Measurements from ENCODE around the gene FAM186B. TPM values are rescaled to one million over a fixed set of nuclear protein-coding genes. Genes with fewer than 3 reads are reported as not detected.

The FAM186B gene
- total RNA-seq, 1 donor from 2014 or later: not detected

GRCh38 chr12:49609875-49610154, 4.4 kb upstream of the FAM186B start:
- no peak for DNase-seq

DNA sequence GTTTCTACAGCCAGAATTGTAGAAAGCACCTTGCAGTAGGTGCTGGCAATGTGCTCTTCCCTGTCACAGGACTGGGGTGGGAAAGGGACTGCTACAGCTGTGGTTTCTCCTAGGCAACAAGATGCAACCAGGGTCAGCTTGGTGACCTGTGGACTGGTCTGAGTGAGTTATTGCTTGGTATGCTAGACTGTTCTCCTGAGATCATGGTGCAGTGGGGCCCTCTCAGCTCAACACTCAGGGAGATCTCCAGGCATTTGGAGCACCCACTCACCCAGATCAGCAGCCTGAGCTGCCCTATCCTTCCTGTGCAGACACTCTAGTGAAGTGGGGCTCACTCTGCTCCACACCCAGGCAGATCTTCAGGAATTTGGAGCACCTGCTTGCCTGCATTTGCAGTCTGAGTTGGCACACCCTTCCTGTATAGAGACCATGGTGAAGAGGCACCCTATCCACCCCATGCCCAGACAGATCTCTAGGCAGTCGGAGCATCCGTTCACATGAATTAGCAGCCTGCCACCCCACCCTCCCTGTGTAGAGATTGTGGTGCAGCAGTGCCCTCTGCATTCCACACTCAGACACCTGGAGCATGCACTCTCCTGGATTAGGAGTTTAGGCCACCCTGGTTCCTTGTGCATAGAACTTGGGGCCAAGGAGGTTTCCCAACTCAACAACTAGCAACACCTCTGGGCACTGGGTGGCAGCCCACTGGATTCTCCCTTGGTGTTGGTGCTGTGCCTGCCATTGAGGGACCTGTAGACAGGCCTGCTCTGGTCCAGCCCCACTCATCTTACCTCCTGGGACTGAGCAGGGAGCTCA, 3.8 kb upstream of the FAM186B start:
- no peak for DNase-seq

- DNase-seq: no peak
Observed at GRCh38 chr12:49604856-49605255, 583 bp downstream of the FAM186B start.

- DNase-seq: no peak
Observed at GRCh38 chr12:49603721-49604120, 1.7 kb downstream of the FAM186B start.

- DNase-seq: no peak
Observed at GRCh38 chr12:49599961-49600360, 5.5 kb downstream of the FAM186B start.

- no peak for DNase-seq
Observed at GRCh38 chr12:49598527-49598926, 6.9 kb downstream of the FAM186B start.

DNA sequence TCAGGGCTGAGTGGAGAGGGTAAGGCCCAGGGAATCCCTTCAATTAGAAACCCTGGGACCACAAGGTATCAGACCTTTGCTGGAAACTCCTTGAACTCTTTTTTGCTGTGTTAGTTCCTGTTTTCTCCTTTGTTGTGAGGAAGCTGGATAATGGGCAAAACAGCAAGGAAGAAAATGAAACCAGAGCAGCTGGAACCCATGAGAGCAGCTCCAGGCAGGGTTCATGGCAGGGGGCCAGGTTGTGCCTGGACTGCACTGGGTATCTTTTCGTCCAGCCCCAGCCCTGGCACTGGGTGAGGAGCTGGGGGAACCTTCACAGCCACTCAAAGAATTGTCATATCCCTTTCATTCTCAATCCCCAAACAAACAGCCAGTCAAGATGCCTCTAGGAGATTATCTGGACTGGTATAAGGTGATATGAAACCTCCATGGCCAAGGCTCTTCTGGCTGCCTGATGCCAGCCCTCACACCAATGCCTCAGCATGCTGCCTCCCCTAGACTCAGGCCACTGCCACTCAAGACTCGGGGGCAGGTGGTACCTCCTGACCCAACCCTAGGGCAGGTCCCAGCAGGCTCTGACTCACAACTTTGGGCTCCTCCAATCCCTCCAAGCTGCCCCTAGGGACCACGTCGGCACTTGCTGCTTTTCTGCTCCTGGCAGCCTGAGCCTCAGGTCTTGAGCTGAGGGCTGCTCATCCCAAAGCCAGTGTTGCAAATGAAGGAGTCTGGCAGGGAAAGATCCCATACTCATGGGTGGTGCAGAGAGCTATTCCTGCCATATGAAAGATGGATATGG, 16.5 kb downstream of the FAM186B start:
- no peak for DNase-seq

GRCh38 chr12:49588281-49588680, 17.2 kb downstream of the FAM186B start:
- DNase-seq: no peak

- DNase-seq: no peak
Observed at GRCh38 chr12:49587174-49587908, 18.1 kb downstream of the FAM186B start.

GRCh38 chr12:49585477-49586459, 19.7 kb downstream of the FAM186B start:
- no peak for DNase-seq

GRCh38 chr12:49584591-49584990, 20.8 kb downstream of the FAM186B start:
- DNase-seq: no peak

DNA sequence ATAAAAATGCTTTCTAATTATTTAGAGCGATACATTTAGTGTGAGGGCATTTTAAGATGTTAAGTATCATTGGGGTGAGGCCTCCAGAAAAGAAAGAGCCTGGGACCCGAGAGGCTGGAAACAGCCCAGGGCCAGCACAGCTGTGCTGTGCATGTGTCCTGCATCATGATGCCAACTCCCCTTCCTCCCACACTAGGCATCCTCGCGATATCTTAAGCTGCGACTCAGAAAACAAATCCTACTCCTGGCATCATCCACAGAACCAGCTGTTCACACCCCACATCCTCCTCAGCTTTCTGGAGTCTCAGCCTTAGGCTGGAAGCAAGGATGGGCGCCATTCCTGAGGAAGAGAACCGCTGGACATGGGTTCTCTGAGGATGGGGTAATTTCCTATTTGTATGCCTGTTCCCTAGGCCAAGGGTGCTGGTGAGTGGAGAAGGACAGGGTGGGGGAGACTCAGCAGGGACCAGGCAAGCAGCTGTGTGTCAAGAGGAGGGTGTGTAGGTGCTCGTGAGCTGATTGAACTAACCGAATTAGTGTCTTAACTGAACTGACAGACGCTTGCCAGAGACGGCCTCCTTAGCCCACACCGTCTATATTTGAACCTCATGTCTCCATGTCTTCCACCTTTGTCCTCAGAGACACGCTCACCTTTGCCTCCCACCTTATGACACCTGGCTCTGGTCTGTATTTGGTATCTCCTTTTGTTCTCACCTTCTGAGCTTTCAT, 21.9 kb downstream of the FAM186B start:
- DNase-seq: no peak

- DNase-seq: no peak
Observed at GRCh38 chr12:49582850-49583249, 22.6 kb downstream of the FAM186B start.

GRCh38 chr12:49582201-49582600, 23.2 kb downstream of the FAM186B start:
- DNase-seq: no peak

DNA sequence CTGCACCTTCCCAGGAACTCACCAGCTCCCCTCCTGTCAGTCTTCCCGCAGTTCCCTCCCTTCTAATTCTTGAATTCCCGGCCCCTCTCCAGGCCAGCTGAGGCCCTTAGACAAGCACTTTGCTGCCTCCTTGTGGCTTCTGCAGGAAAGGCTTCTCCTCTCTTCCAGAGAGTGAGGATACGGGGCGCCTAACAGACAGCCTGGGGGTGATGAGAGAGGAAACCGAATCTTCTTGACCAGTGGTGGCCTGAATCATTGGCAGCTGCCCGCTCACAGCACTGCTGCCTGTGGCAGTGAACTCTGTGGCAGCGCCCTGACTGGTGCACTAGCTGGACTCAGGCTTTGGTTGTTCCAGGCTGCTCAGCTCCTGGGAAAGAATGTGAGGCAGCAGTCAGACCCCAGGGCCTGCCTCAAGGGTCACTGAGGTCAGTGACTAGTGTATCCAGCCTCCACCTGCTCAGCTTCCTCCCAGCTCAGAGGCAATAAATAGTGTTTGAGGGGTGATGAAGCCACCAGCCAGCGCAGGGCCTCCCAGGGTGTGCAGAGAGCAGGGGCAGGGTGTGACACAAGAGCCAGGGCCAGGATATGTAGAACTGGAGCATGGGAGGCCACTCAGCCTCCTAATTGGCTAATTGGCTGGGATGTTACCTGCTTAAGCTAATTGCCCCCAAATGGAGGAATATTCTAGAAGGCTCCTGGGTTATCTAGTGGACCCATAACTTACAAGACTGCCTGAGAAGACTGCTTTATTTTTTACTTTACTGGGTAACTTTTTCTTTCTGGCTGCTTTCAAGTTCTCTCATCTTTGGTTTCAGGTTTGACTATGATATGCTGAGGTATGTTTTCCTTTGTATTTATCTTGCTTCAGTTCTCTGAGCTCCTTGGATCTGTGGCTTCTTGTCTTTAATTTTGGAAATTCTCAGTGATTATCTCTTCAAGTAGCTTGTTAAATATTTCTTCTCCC, 24.6 kb downstream of the FAM186B start:
- peak; percentile 40 for DNase-seq

DNA sequence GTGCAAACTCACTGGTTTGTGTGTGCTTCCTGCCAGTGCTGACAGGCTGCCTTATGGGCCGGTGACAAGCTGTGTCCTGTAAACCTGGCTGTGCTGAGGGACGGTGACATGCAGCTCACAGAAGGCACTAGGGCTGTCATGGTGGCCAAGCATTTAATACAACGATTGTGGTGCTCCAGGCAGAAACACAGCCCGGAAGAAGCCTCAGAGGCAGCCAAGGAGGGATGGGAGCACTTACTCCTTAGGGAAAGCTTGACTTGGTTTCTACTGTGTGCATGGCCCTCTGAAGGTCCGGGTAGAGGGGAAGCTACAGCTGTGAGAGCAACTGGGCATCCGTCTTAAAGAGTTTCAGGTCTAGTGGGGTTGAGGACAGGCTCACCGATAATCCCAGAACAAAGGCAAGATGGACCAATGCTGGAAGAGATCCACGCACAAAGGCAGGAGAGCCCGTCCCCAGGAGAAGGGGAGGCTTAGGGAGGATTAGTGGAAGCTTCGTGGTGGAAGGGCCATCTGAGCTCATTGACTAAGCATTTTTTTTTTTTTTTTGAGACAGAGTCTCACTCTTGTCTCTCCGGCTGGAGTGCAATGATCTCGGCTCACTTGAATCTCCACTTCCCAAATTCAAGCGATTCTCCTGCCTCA, 26.8 kb downstream of the FAM186B start:
- no peak for DNase-seq

- no peak for DNase-seq
Observed at GRCh38 chr12:49577589-49578315, 27.7 kb downstream of the FAM186B start.

GRCh38 chr12:49568442-49569162, 36.8 kb downstream of the FAM186B start:
- DNase-seq: no peak
